DOHH2 (cell line): Measurements from ENCODE around the gene PDE4C.

Source experiments
- H3F3A ChIP-seq: fragments of 200-600 bp; sonication (generic), shearing (Covaris generic); 2 replicates; pipeline ENCODE4 v1.6.0; 2016; ENCODE audit warnings: antibody characterized with exemption, mild to moderate bottlenecking; ENCODE audit not compliant: control insufficient read depth, insufficient read depth
- H3K27ac ChIP-seq: fragments of 200-600 bp; sonication (generic); 2 replicates; pipeline ENCODE4 v1.5.1; 2014; ENCODE audit warnings: low read depth, mild to moderate bottlenecking, low read length, moderate library complexity
- H3K27me3 ChIP-seq: fragments of 200-600 bp; sonication (generic); 2 replicates; pipeline ENCODE4 v1.6.1; 2014; ENCODE audit warnings: mild to moderate bottlenecking, low read length, mixed read lengths; ENCODE audit not compliant: control insufficient read depth
- H3K36me3 ChIP-seq: fragments of 200-600 bp; sonication (generic); 2 replicates; pipeline ENCODE4 v1.6.1; 2014; ENCODE audit warnings: mild to moderate bottlenecking, low read length, moderate library complexity, mixed read lengths; ENCODE audit not compliant: control insufficient read depth
- H3K4me1 ChIP-seq: fragments of 200-600 bp; sonication (generic); 2 replicates; pipeline ENCODE4 v1.6.1; 2014; ENCODE audit warnings: mild to moderate bottlenecking, low read length, mixed read lengths; ENCODE audit not compliant: control insufficient read depth
- H3K4me2 ChIP-seq: fragments of 200-600 bp; sonication (generic); 2 replicates; pipeline ENCODE4 v1.6.0; 2014; ENCODE audit warnings: mild to moderate bottlenecking, low read length, moderate library complexity
- H3K4me3 ChIP-seq: fragments of 200-600 bp; sonication (generic); 2 replicates; pipeline ENCODE4 v1.5.1; 2014; ENCODE audit warnings: mild to moderate bottlenecking, low read length, mixed read lengths
- H3K79me2 ChIP-seq: fragments of 200-600 bp; sonication (generic); 2 replicates; pipeline ENCODE4 v1.6.1; 2014; ENCODE audit warnings: mild to moderate bottlenecking, low read length, mixed read lengths; ENCODE audit not compliant: control insufficient read depth
- H3K9me2 ChIP-seq: fragments of 200-600 bp; sonication (generic); replicated peaks from 2 replicates; pipeline ENCODE4 v1.6.1; 2014; ENCODE audit warnings: mild to moderate bottlenecking, low read length, mixed read lengths; ENCODE audit not compliant: control insufficient read depth
- H3K9me3 ChIP-seq: fragments of 200-600 bp; sonication (generic); 2 replicates; pipeline ENCODE4 v1.6.1; 2014; ENCODE audit warnings: antibody characterized with exemption, low read length, mixed read lengths; ENCODE audit not compliant: control insufficient read depth, insufficient read depth
- H4K20me1 ChIP-seq: fragments of 200-600 bp; sonication (generic); 2 replicates; pipeline ENCODE4 v1.6.0; 2014; ENCODE audit warnings: low read depth, mild to moderate bottlenecking, antibody characterized with exemption, low read length, moderate library complexity; ENCODE audit not compliant: control insufficient read depth, insufficient read depth
- EZH2phosphoT487 ChIP-seq: fragments of 200-600 bp; sonication (generic); IDR thresholded peaks from 2 replicates; pipeline ENCODE4 v1.6.1; 2017; ENCODE audit warnings: borderline replicate concordance, mild to moderate bottlenecking, antibody characterized with exemption, low read length, moderate library complexity, mixed read lengths
- TF ChIP-seq, protein P1 (sequence below): fragments of 200-600 bp; sonication (generic); IDR thresholded peaks from one replicate; pipeline ENCODE4 v1.5.1; 2014; ENCODE audit warnings: antibody characterized with exemption, mild to moderate bottlenecking, low read depth, low read length; ENCODE audit not compliant: poor library complexity, severe bottlenecking

The PDE4C gene

DNA sequence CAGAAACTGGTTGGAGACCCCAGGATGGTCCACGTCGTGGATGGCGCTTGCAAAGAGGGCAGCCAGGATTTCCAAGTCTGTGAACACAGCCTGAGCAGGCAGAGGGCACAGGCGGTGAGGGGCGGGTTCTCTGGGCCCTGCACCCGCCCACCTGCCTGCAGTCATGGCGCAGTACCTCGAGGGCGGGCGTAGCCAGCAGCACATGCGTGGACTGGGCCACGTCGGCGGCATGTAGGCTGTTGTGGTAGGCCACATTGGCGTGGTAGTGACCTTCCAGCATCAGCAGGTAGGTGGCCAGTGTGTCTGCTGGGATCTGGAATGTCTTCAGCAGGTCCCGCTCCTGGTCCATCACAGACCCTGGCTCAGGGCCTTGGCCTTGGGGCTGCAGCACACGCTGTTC is 8.1 kb downstream of the PDE4C start:
- Histone ChIP-seq H3K4me1 (no peaks in the 10 kb centered on the region), H3F3A (no peaks in the 10 kb centered on the region), H3K27me3 (peaks cover 38% of the 10 kb centered on the region), H4K20me1 (no peaks in the 10 kb centered on the region), H3K79me2 (no peaks in the 10 kb centered on the region), H3K4me2 (no peak overlapping the region), H3K9me3 (no peaks in the 10 kb centered on the region), H3K9me2 (no peaks in the 10 kb centered on the region), H3K36me3 (no peaks in the 10 kb centered on the region), H3K4me3 (no peak overlapping the region), H3K27ac (no peak overlapping the region)
- TF ChIP-seq EZH2phosphoT487, result no peak
- TF ChIP-seq, protein P1, sequence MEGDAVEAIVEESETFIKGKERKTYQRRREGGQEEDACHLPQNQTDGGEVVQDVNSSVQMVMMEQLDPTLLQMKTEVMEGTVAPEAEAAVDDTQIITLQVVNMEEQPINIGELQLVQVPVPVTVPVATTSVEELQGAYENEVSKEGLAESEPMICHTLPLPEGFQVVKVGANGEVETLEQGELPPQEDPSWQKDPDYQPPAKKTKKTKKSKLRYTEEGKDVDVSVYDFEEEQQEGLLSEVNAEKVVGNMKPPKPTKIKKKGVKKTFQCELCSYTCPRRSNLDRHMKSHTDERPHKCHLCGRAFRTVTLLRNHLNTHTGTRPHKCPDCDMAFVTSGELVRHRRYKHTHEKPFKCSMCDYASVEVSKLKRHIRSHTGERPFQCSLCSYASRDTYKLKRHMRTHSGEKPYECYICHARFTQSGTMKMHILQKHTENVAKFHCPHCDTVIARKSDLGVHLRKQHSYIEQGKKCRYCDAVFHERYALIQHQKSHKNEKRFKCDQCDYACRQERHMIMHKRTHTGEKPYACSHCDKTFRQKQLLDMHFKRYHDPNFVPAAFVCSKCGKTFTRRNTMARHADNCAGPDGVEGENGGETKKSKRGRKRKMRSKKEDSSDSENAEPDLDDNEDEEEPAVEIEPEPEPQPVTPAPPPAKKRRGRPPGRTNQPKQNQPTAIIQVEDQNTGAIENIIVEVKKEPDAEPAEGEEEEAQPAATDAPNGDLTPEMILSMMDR, result no peak

DNA sequence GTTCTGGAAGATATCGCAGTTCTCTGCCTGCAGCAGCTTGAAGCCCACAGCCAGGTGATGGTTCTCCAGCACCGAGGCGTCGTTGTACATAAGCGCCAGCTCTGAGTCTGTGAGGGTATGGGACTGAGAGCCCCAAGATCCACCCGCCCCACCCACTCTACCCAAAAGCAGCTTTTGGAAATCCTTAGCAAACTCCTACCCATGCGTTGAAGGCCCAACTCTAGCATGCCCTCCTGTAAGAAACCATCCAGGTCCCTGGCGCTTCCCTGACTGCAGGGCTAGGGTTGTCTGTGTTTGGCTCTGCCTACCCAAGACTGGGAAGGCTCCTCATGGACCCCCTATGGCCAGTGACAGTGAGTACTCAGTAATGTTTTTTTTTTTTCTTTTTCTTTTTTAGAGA is 9.4 kb downstream of the PDE4C start:
- Histone ChIP-seq H3K27me3 (peaks cover 34% of the 10 kb centered on the region), H3K36me3 (no peaks in the 10 kb centered on the region), H4K20me1 (no peaks in the 10 kb centered on the region), H3K4me3 (no peak overlapping the region), H3K79me2 (no peaks in the 10 kb centered on the region), H3K9me3 (no peaks in the 10 kb centered on the region), H3F3A (no peaks in the 10 kb centered on the region), H3K9me2 (no peaks in the 10 kb centered on the region), H3K4me1 (no peaks in the 10 kb centered on the region), H3K27ac (no peak overlapping the region), H3K4me2 (no peak overlapping the region)
- no peak for TF ChIP-seq EZH2phosphoT487
- TF ChIP-seq, protein P1, result no peak

GRCh38 chr19:18214779-18215433 is 11.3 kb downstream of the PDE4C start:
- H3F3A ChIP-seq, result no peaks in the 10 kb centered on the region
- no peaks in the 10 kb centered on the region for H3K9me3 ChIP-seq
- no peaks in the 10 kb centered on the region for H3K9me2 ChIP-seq
- H4K20me1 ChIP-seq, result no peaks in the 10 kb centered on the region
- H3K79me2 ChIP-seq, result no peaks in the 10 kb centered on the region
- no peaks in the 10 kb centered on the region for H3K36me3 ChIP-seq
- H3K27me3 ChIP-seq, result peaks cover 34% of the 10 kb centered on the region
- H3K27ac ChIP-seq, result no peak overlapping the region
- H3K4me1 ChIP-seq, result no peaks in the 10 kb centered on the region
- TF ChIP-seq, protein P1, result no peak
- TF ChIP-seq EZH2phosphoT487, result no peak
- no peak overlapping the region for H3K4me2 ChIP-seq
- H3K4me3 ChIP-seq, result no peak overlapping the region
